HEK293 (cell line): ENCODE measurements around the gene ACAA1.
"Not testable (repeated sequence)": the region's sequence is repeated elsewhere in the genome, so short reads cannot be mapped to it uniquely, and the experiment has no call there.

Experiments used
- CTCF ChIA-PET: fragments of 350-600 bp; formaldehyde crosslinking; extraction: SDS; loops from one replicate; lab custom pipeline; 2021; ENCODE audit warnings: antibody characterized with exemption; lab: Yijun Ruan, JAX
- POLR2A ChIA-PET: fragments of 300-600 bp; formaldehyde crosslinking; extraction: SDS; loops from one replicate; lab custom pipeline; 2020; ENCODE audit warnings: antibody characterized with exemption, inconsistent platforms; lab: Yijun Ruan, JAX
- H3K27ac ChIP-seq: fragments of 200-500 bp; sonication (Bioruptor generic); 2 replicates; pipeline ENCODE4 v1.5.1; 2014; ENCODE audit warnings: low read depth, low read length, control low read depth, inconsistent platforms; ENCODE audit errors: extremely low read depth
- H3K36me3 ChIP-seq, 2 experiments: fragments of 200-500 bp in 1 of 2; sonication (Bioruptor generic) in 1 of 2; 1 replicate in 1 of 2; 2 replicates in 1 of 2; pipeline ENCODE4 v1.5.1; 2014 to 2017; ENCODE audit warnings: inconsistent platforms in 2 of 2, low read length in 2 of 2; ENCODE audit not compliant: control insufficient read depth in 2 of 2, insufficient read depth in 1 of 2
- H3K4me1 ChIP-seq: fragments of 200-500 bp; sonication (Bioruptor generic); 2 replicates; pipeline ENCODE4 v1.5.1; 2014; ENCODE audit warnings: mild to moderate bottlenecking, low read length, inconsistent platforms; ENCODE audit not compliant: control insufficient read depth, insufficient read depth
- H3K4me3 ChIP-seq: 2 replicates; pipeline ENCODE4 v1.5.1; 2011; ENCODE audit warnings: low read depth, mild to moderate bottlenecking, control low read depth, low read length, moderate library complexity
- H3K9me3 ChIP-seq: fragments of 200-500 bp; sonication (Bioruptor generic); 2 replicates; pipeline ENCODE4 v1.5.1; 2014; ENCODE audit warnings: low read depth, low read length, inconsistent platforms; ENCODE audit not compliant: control insufficient read depth, insufficient read depth
- ELK4 ChIP-seq: IDR thresholded peaks from 2 replicates; pipeline ENCODE4 v1.6.1; 2011; ENCODE audit warnings: mild to moderate bottlenecking, low read depth, low read length, borderline replicate concordance
- FEZF1 ChIP-seq: fragments of 450-650 bp; formaldehyde crosslinking; IDR thresholded peaks from 2 replicates; pipeline ENCODE4 v1.5.1; 2016; ENCODE audit warnings: missing biosample characterization, missing genetic modification characterization
- KLF9 ChIP-seq: fragments of 450-650 bp; formaldehyde crosslinking; IDR thresholded peaks from 2 replicates; pipeline ENCODE4 v1.5.1; 2016; ENCODE audit warnings: missing biosample characterization, missing genetic modification characterization, low read depth
- PRDM6 ChIP-seq: fragments of 450-650 bp; formaldehyde crosslinking; IDR thresholded peaks from 2 replicates; pipeline ENCODE4 v1.5.1; 2017; ENCODE audit warnings: missing biosample characterization, missing genetic modification characterization
- ZNF10 ChIP-seq: fragments of 450-650 bp; formaldehyde crosslinking; IDR thresholded peaks from 2 replicates; pipeline ENCODE4 v1.5.1; 2017; ENCODE audit warnings: missing biosample characterization, missing genetic modification characterization
- ZNF133 ChIP-seq: fragments of 450-650 bp; formaldehyde crosslinking; IDR thresholded peaks from 2 replicates; pipeline ENCODE4 v1.5.1; 2016; ENCODE audit warnings: missing biosample characterization, missing genetic modification characterization
- ZNF155 ChIP-seq: fragments of 450-650 bp; formaldehyde crosslinking; IDR thresholded peaks from 2 replicates; pipeline ENCODE4 v1.5.1; 2016; ENCODE audit warnings: missing biosample characterization, missing genetic modification characterization
- ZNF221 ChIP-seq: fragments of 450-650 bp; formaldehyde crosslinking; IDR thresholded peaks from 2 replicates; pipeline ENCODE4 v1.5.1; 2017; ENCODE audit warnings: missing biosample characterization, missing genetic modification characterization, borderline replicate concordance
- ZNF280C ChIP-seq: fragments of 450-650 bp; formaldehyde crosslinking; IDR thresholded peaks from 2 replicates; pipeline ENCODE4 v1.5.1; 2016; ENCODE audit warnings: missing biosample characterization, missing genetic modification characterization
- ZNF354C ChIP-seq: fragments of 450-650 bp; formaldehyde crosslinking; IDR thresholded peaks from 2 replicates; pipeline ENCODE4 v1.5.1; 2016; ENCODE audit warnings: missing biosample characterization, missing genetic modification characterization, low read depth, borderline replicate concordance
- ZNF639 ChIP-seq: fragments of 450-650 bp; formaldehyde crosslinking; IDR thresholded peaks from 2 replicates; pipeline ENCODE4 v1.5.1; 2016; ENCODE audit warnings: missing biosample characterization, missing genetic modification characterization
- ZNF76 ChIP-seq: fragments of 450-650 bp; formaldehyde crosslinking; IDR thresholded peaks from 2 replicates; pipeline ENCODE4; 2016; ENCODE audit warnings: low read depth, missing biosample characterization, missing genetic modification characterization, borderline replicate concordance
- ZNF768 ChIP-seq: fragments of 450-650 bp; formaldehyde crosslinking; IDR thresholded peaks from 2 replicates; pipeline ENCODE4 v1.5.1; 2018; ENCODE audit warnings: missing biosample characterization, mild to moderate bottlenecking, missing genetic modification characterization
- ZNF777 ChIP-seq: fragments of 450-650 bp; formaldehyde crosslinking; IDR thresholded peaks from 2 replicates; pipeline ENCODE4 v1.5.1; 2017; ENCODE audit warnings: missing biosample characterization, missing genetic modification characterization, borderline replicate concordance
- ZSCAN4 ChIP-seq: fragments of 450-650 bp; formaldehyde crosslinking; IDR thresholded peaks from 2 replicates; pipeline ENCODE4 v1.5.1; 2017; ENCODE audit warnings: missing biosample characterization, missing genetic modification characterization

ACAA1 gene

GRCh38 chr3:38089163-38089562 is 47.8 kb downstream of the ACAA1 start:
- TF ChIP-seq ZSCAN4 (tag by site-specific recombination) (no peak), FEZF1 (tag by site-specific recombination) (no peak), ZNF10 (tag by site-specific recombination) (no peak), KLF9 (tag by site-specific recombination) (no peak), ZNF280C (tag by site-specific recombination) (no peak), ELK4 (no peak), ZNF768 (no peak), ZNF354C (tag by site-specific recombination) (no peak), ZNF777 (tag by site-specific recombination) (no peak), ZNF221 (tag by site-specific recombination) (no peak), ZNF133 (tag by site-specific recombination) (no peak)
- H3K4me3 ChIP-seq = no peak overlapping the region
- H3K9me3 ChIP-seq = no peaks in the 10 kb centered on the region
- H3K36me3 ChIP-seq = no peaks in the 10 kb centered on the region
- H3K27ac ChIP-seq = no peak overlapping the region
- ChIA-PET POLR2A (no interaction called here), CTCF (no interaction called here)
- no peaks in the 10 kb centered on the region for H3K4me1 ChIP-seq

- H3K9me3 ChIP-seq = no peaks in the 10 kb centered on the region
- TF ChIP-seq ZNF76 (tag by site-specific recombination) = no peak
- no peak for TF ChIP-seq ZNF639 (tag by site-specific recombination)
- TF ChIP-seq PRDM6 = no peak
- TF ChIP-seq ZNF155 = no peak
- ChIA-PET CTCF (no interaction called here), POLR2A (no interaction called here)
- H3K4me3 ChIP-seq = no peak overlapping the region
- no peaks in the 10 kb centered on the region for H3K36me3 ChIP-seq
- H3K27ac ChIP-seq = no peak overlapping the region
- no peaks in the 10 kb centered on the region for H3K4me1 ChIP-seq
Measured at GRCh38 chr3:38088126-38089078, 48.5 kb downstream of the ACAA1 start.

GRCh38 chr3:38087278-38087677 is 49.6 kb downstream of the ACAA1 start:
- H3K27ac ChIP-seq, H3K36me3 ChIP-seq, H3K9me3 ChIP-seq, CTCF ChIA-PET, H3K4me3 ChIP-seq, POLR2A ChIA-PET, H3K4me1 ChIP-seq: not testable (repeated sequence)
